Endodermal cell (in vitro differentiated cells): ENCODE measurements around the gene TPM4. TPM values are rescaled to one million over a fixed set of nuclear protein-coding genes. Genes with fewer than 3 reads are reported as not detected.
"Not testable (repeated sequence)": the region's sequence is repeated elsewhere in the genome, so short reads cannot be mapped to it uniquely, and the experiment has no call there.

Source experiments
- DNase-seq: peaks from one replicate; pipeline ENCODE4 v3.0.0-alpha.2; 2017
- H3K27ac ChIP-seq: 2 replicates; pipeline ENCODE4 v1.5.1; 2013; ENCODE audit warnings: mild to moderate bottlenecking, low read depth, low read length, moderate library complexity
- H3K27me3 ChIP-seq: 2 replicates; pipeline ENCODE4 v1.6.1; 2013; ENCODE audit warnings: mild to moderate bottlenecking, low read length, moderate library complexity; ENCODE audit not compliant: insufficient read depth, control insufficient read depth, poor library complexity, severe bottlenecking
- H3K36me3 ChIP-seq: 2 replicates; pipeline ENCODE4 v1.7.0; 2013; ENCODE audit warnings: mild to moderate bottlenecking, low read length, moderate library complexity; ENCODE audit not compliant: control insufficient read depth, insufficient read depth
- H3K4me1 ChIP-seq: one replicate; pipeline ENCODE4 v1.7.0; 2013; ENCODE audit warnings: low read length; ENCODE audit not compliant: control insufficient read depth, insufficient read depth
- H3K4me3 ChIP-seq: 2 replicates; pipeline ENCODE4 v1.5.1; 2013; ENCODE audit warnings: mild to moderate bottlenecking, low read length, moderate library complexity
- H3K9ac ChIP-seq: 2 replicates; pipeline ENCODE4 v1.6.1; 2013; ENCODE audit warnings: mild to moderate bottlenecking, low read length, moderate library complexity; ENCODE audit not compliant: poor library complexity, severe bottlenecking; ENCODE audit errors: extremely low read depth
- H3K9me3 ChIP-seq: 2 replicates; pipeline ENCODE4 v1.6.1; 2013; ENCODE audit warnings: mild to moderate bottlenecking, low read length, moderate library complexity; ENCODE audit not compliant: control insufficient read depth
- H3K27ac Mint-ChIP-seq: 2 replicates; pipeline ENCODE4 v1.8.0; 2020; ENCODE audit warnings: mixed read lengths
- H3K27me3 Mint-ChIP-seq: 2 replicates; pipeline ENCODE4 v1.8.0; 2021; ENCODE audit warnings: mild to moderate bottlenecking, mixed read lengths; ENCODE audit not compliant: insufficient read depth
- H3K36me3 Mint-ChIP-seq: 2 replicates; pipeline ENCODE4 v1.8.0; 2020; ENCODE audit warnings: low read depth, mixed read lengths
- H3K4me1 Mint-ChIP-seq: 2 replicates; pipeline ENCODE4 v1.8.0; 2020; ENCODE audit warnings: mixed read lengths
- H3K4me3 Mint-ChIP-seq: 2 replicates; pipeline ENCODE4 v1.8.0; 2020; ENCODE audit warnings: mild to moderate bottlenecking, moderate library complexity, mixed read lengths
- H3K9me3 Mint-ChIP-seq: 2 replicates; pipeline ENCODE4 v1.8.0; 2020; ENCODE audit warnings: mild to moderate bottlenecking, mixed read lengths
- WGBS, 2 experiments: methylation state at CpG; one replicate each; pipeline versions ENCODE4 v1.1.5 to v1.1.7; 2013; ENCODE audit warnings: missing lambda C conversion rate in 2 of 2, mixed read lengths in 1 of 2; ENCODE audit not compliant: insufficient coverage in 1 of 2, insufficient read length in 1 of 2; 5-methylcytosine and 5-hydroxymethylcytosine counted together
- total RNA-seq, 2 donors: library from RNA; stranded (reverse); fragmentation: NEBNext Ultra II Directional in 1 of 2; extraction: Animal tissue kit (Norgen Biotek cat#: 25700) in 1 of 2; gene quantifications; 2 replicates in 1 of 2; 3 replicates in 1 of 2; pipeline ENCODE4 v1.2.1, GENCODE V29; 2021
- TF ChIP-seq, protein P1 (sequence below): fragments of 200-600 bp; sonication (generic); conservative IDR thresholded peaks from 2 replicates; pipeline ENCODE4 v1.5.0; 2021; ENCODE audit warnings: antibody characterized with exemption, mild to moderate bottlenecking

The TPM4 gene
- total RNA-seq, 2 donors from 2014 or later = 387 to 437 TPM

DNA sequence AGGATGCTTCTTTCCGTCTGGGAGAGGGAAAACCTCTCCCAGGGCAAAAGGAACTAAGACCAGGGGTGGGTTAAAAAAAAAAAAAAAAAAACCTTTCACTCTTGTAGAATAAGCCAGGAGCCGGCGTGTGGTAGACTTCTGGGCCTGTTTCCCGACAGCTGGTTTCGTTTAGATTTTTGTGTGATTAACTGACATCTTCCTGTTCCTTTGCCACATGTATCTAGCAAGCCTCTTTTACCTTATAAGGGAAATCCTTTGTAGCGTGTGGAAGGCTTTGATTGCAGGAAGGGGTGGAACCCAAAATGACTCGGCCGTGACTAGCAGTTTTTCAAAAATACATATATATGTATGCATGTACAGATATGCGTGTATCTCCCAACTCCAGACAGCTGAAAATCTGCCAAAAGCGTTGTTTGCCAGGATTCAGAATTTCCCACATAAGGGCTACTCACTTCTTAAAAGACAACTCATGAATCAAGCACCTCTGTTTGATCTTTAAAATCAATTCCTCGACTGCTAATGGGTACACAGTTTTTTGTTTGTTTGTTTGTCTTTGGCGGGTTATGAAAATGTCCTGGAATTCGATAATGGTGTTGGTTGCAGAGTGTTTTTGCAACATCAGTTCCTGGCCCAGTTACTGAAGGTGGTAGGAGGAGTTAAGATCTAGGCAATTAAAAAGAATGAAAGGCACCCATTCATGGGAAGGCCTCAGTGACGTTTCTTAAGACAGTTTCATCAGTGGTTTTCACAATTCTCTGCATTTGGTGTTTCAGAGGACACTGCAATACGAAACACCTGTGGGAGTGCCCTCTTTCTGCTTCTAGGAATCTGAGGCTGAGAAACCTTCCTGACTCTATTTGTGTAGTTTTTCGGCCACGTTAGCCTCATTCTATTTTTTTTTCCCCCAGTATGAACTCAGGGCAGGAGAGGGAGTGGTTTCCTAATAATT, 2.7 kb downstream of the TPM4 start:
- Histone ChIP-seq H3K9ac (peak overlapping the region; percentile 99), H3K27ac (peak overlapping the region; percentile 95), H3K36me3 (peaks cover 59% of the 10 kb centered on the region), H3K4me3 (peak overlapping the region; percentile 95), H3K4me1 (peaks cover 3% of the 10 kb centered on the region), H3K9me3 (no peaks in the 10 kb centered on the region), H3K27me3 (no peaks in the 10 kb centered on the region)
- Mint-ChIP-seq H3K4me3 (peak overlapping the region; percentile 84), H3K27ac (peak overlapping the region; percentile 97), H3K27me3 (no peaks in the 10 kb centered on the region), H3K4me1 (peaks cover 23% of the 10 kb centered on the region), H3K9me3 (no peaks in the 10 kb centered on the region), H3K36me3 (peaks cover 48% of the 10 kb centered on the region)
- peak; percentile 60 for DNase-seq
- TF ChIP-seq, protein P1, sequence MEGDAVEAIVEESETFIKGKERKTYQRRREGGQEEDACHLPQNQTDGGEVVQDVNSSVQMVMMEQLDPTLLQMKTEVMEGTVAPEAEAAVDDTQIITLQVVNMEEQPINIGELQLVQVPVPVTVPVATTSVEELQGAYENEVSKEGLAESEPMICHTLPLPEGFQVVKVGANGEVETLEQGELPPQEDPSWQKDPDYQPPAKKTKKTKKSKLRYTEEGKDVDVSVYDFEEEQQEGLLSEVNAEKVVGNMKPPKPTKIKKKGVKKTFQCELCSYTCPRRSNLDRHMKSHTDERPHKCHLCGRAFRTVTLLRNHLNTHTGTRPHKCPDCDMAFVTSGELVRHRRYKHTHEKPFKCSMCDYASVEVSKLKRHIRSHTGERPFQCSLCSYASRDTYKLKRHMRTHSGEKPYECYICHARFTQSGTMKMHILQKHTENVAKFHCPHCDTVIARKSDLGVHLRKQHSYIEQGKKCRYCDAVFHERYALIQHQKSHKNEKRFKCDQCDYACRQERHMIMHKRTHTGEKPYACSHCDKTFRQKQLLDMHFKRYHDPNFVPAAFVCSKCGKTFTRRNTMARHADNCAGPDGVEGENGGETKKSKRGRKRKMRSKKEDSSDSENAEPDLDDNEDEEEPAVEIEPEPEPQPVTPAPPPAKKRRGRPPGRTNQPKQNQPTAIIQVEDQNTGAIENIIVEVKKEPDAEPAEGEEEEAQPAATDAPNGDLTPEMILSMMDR = no peak
- 52 to 55% methylated on average over 5 to 13 of the region's 17 CpGs for WGBS, 2 experiments

- no peak overlapping the region for H3K9ac ChIP-seq
- peaks cover 12% of the 10 kb centered on the region for H3K4me1 Mint-ChIP-seq
- TF ChIP-seq, protein P1 = no peak
- H3K36me3 Mint-ChIP-seq = peaks cover 83% of the 10 kb centered on the region
- WGBS, 2 experiments = 94 to 96% methylated on average over 10 to 11 of the region's 11 CpGs
- H3K9me3 ChIP-seq = no peaks in the 10 kb centered on the region
- peak overlapping the region; percentile 84 for H3K27ac Mint-ChIP-seq
- peaks cover 3% of the 10 kb centered on the region for H3K4me1 ChIP-seq
- H3K4me3 Mint-ChIP-seq = no peak overlapping the region
- H3K27ac ChIP-seq = no peak overlapping the region
- peaks cover 97% of the 10 kb centered on the region for H3K36me3 ChIP-seq
- no peaks in the 10 kb centered on the region for H3K27me3 Mint-ChIP-seq
- no peak overlapping the region for H3K4me3 ChIP-seq
- DNase-seq = peak; percentile 41
- no peaks in the 10 kb centered on the region for H3K27me3 ChIP-seq
- H3K9me3 Mint-ChIP-seq = no peaks in the 10 kb centered on the region
Observed at GRCh38 chr19:16084067-16084685, 7.9 kb downstream of the TPM4 start.

DNA sequence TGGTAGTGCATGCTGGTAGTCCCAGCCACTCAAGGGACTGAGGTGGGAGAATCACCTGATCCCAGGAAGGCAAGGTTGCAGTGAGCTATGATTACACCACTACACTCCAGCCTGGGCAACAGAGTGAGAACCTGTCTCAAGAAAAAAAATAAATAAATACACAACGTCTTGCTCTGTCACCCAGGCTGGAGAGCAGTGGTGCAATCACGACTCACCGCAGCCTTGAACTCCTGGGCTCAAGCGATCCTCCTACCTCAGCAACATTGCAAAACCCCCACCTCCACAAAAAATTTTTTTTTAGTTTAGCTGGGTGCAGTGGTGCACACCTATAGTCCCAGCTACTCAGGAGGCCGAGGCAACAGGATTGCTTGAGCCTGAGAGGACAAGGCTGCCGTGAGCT, 8.8 kb downstream of the TPM4 start:
- H3K9me3 ChIP-seq = no peaks in the 10 kb centered on the region
- H3K9ac ChIP-seq = no peak overlapping the region
- no peak overlapping the region for H3K4me3 ChIP-seq
- no peaks in the 10 kb centered on the region for H3K9me3 Mint-ChIP-seq
- peaks cover 87% of the 10 kb centered on the region for H3K36me3 Mint-ChIP-seq
- H3K4me3 Mint-ChIP-seq = no peak overlapping the region
- H3K27me3 ChIP-seq = no peaks in the 10 kb centered on the region
- 89 to 94% methylated on average over 4 to 6 of the region's 6 CpGs for whole genome bisulfite sequencing, 2 experiments
- TF ChIP-seq, protein P1 = no peak
- peaks cover 97% of the 10 kb centered on the region for H3K36me3 ChIP-seq
- H3K4me1 ChIP-seq = no peaks in the 10 kb centered on the region
- peaks cover 9% of the 10 kb centered on the region for H3K4me1 Mint-ChIP-seq
- no peak for DNase-seq
- no peak overlapping the region for H3K27ac ChIP-seq
- H3K27ac Mint-ChIP-seq = no peak overlapping the region
- H3K27me3 Mint-ChIP-seq = no peaks in the 10 kb centered on the region

- H3K4me1 Mint-ChIP-seq, H3K9ac ChIP-seq, DNase-seq, H3K9me3 Mint-ChIP-seq, H3K27me3 ChIP-seq, H3K4me1 ChIP-seq, H3K27me3 Mint-ChIP-seq, H3K4me3 ChIP-seq, H3K27ac ChIP-seq, H3K4me3 Mint-ChIP-seq, H3K9me3 ChIP-seq: not testable (repeated sequence)
- Mint-ChIP-seq H3K27ac (peak overlapping the region; percentile 89), H3K36me3 (peaks cover 87% of the 10 kb centered on the region)
- 89 to 98% methylated on average over 11 of the region's 11 CpGs for WGBS, 2 experiments
- H3K36me3 ChIP-seq = peaks cover 98% of the 10 kb centered on the region
Observed at GRCh38 chr19:16087404-16087803, 11.1 kb downstream of the TPM4 start.
